Measurements from ENCODE around the gene TNNC1. TPM values are rescaled to one million over a fixed set of nuclear protein-coding genes. Genes with fewer than 3 reads are reported as not detected.

TNNC1 gene
- total RNA-seq, 1 experiment from 2014 or later = 8.3 TPM

DNA sequence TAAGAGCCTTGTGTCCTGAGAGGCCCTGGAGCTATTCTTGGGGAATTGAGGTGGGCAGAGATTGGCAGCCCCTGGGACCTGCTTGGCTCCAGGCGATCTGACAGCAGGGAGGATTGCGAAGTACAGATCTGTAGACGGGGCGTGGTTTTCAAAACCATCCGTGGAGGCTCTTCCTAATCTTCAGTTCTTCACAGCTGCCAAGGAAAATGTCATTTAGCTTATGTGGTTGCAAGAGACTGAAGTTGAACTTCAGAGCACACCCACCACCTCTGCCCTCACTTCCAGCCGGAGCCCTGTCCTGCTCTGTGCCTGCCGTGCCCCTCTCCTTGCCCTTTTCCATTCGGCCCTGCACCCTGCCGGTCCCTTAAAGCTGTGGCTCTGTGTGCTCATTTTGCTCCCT is 14.5 kb upstream of the TNNC1 start:
- Histone ChIP-seq H3F3A (ENCODE audit: insufficient read depth, low read depth) (no peaks in the 10 kb centered on the region; the same call in 1 of the 2 replicates), H3K36me3 (ENCODE audit: low read depth) (no peaks in the 10 kb centered on the region), H3K4me2 (no peak overlapping the region), H3K27me3 (ENCODE audit: insufficient read depth, low read depth) (no peaks in the 10 kb centered on the region), H3K9me2 (ENCODE audit: insufficient read depth) (no peaks in the 10 kb centered on the region), H2AFZ (no peak overlapping the region), H3K27ac (no peak overlapping the region), H3K9me3 (ENCODE audit: insufficient read depth, low read depth) (no peaks in the 10 kb centered on the region), H4K20me1 (ENCODE audit: insufficient read depth) (no peaks in the 10 kb centered on the region), H3K4me3 (no peak overlapping the region), H3K79me2 (ENCODE audit: low read depth) (no peaks in the 10 kb centered on the region), H3K4me1 (replicated peaks; ENCODE audit: insufficient read depth) (no peaks in the 10 kb centered on the region)
- ChIA-PET CTCF (interaction anchor here (0.6 kb wide), 1 partner anchor 77 kb away, joined by 6 read pairs; no protein-coding TSS in a partner anchor), POLR2A (ENCODE audit: unreplicated experiment) (no interaction called here)
- no peak for DNase-seq
- intact Hi-C loops (cut with micrococcal nuclease; ENCODE audit: unreplicated experiment) = no loop called here
- no TSS peak for BruUV-seq (replicated peaks)
- TF ChIP-seq, protein P1, sequence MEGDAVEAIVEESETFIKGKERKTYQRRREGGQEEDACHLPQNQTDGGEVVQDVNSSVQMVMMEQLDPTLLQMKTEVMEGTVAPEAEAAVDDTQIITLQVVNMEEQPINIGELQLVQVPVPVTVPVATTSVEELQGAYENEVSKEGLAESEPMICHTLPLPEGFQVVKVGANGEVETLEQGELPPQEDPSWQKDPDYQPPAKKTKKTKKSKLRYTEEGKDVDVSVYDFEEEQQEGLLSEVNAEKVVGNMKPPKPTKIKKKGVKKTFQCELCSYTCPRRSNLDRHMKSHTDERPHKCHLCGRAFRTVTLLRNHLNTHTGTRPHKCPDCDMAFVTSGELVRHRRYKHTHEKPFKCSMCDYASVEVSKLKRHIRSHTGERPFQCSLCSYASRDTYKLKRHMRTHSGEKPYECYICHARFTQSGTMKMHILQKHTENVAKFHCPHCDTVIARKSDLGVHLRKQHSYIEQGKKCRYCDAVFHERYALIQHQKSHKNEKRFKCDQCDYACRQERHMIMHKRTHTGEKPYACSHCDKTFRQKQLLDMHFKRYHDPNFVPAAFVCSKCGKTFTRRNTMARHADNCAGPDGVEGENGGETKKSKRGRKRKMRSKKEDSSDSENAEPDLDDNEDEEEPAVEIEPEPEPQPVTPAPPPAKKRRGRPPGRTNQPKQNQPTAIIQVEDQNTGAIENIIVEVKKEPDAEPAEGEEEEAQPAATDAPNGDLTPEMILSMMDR (conservative IDR thresholded peaks at IDR 0.05) = no peak
- no peak for TF ChIP-seq EZH2 (IDR thresholded peaks at IDR 0.05; ENCODE audit: low read depth)

DNA sequence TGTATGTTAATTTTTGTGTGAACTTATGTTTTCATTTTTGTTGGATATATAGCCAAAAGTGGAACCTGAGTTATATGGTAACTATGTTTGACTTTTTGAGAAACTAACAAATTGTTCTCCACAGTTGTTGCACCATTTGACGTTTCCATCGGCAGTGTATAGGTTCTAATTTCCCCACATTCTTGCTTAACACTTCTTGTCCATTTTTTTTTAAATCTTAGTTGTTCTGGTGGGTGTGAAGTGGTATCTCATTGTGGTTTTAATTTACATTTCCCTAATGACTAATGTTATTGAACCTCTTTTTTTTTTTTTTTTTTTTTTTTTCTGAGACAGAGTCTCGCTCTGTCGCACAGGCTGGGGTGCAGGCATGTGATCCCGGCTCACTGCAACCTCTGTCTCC is 9.6 kb upstream of the TNNC1 start:
- Histone ChIP-seq H3K9me3 (ENCODE audit: insufficient read depth, low read depth) (no peaks in the 10 kb centered on the region), H3K27me3 (ENCODE audit: insufficient read depth, low read depth) (no peaks in the 10 kb centered on the region), H4K20me1 (ENCODE audit: insufficient read depth) (no peaks in the 10 kb centered on the region), H3F3A (ENCODE audit: insufficient read depth, low read depth) (no peaks in the 10 kb centered on the region; the same call in 1 of the 2 replicates), H3K36me3 (ENCODE audit: low read depth) (no peaks in the 10 kb centered on the region), H3K9me2 (ENCODE audit: insufficient read depth) (no peaks in the 10 kb centered on the region), H3K4me2 (no peak overlapping the region), H3K27ac (no peak overlapping the region), H2AFZ (no peak overlapping the region), H3K4me3 (no peak overlapping the region), H3K79me2 (ENCODE audit: low read depth) (no peaks in the 10 kb centered on the region), H3K4me1 (replicated peaks; ENCODE audit: insufficient read depth) (no peaks in the 10 kb centered on the region)
- TF ChIP-seq, protein P1 (conservative IDR thresholded peaks at IDR 0.05) = no peak
- TF ChIP-seq EZH2 (IDR thresholded peaks at IDR 0.05; ENCODE audit: low read depth) = no peak
- intact Hi-C loops (cut with micrococcal nuclease; ENCODE audit: unreplicated experiment) = no loop called here
- no TSS peak for BruUV-seq (replicated peaks)
- POLR2A ChIA-PET (ENCODE audit: unreplicated experiment) = no interaction called here
- no peak for DNase-seq
- CTCF ChIA-PET = no interaction called here

DNA sequence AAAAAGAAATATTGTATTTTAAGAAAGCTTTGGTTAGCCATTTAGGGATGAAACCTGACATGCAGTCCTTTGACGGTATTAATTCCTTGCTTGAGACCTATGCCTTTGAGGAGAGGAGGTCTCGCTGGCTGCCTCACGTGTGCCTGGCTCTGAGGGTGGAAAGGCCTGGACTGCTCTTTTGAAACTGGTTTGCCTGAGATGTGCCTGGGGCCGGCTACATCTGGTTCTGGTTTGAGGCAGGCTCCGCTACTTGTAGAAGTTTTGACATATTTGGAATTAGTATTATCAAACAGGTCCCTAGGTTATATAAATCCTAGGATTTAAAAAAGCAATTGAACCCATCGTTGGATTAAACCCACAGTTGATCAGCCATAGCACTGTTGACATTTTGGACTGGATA is 8.0 kb upstream of the TNNC1 start:
- intact Hi-C loops (cut with micrococcal nuclease; ENCODE audit: unreplicated experiment) = no loop called here
- Histone ChIP-seq H4K20me1 (ENCODE audit: insufficient read depth) (no peaks in the 10 kb centered on the region), H3F3A (ENCODE audit: insufficient read depth, low read depth) (no peaks in the 10 kb centered on the region; the same call in 1 of the 2 replicates), H3K4me3 (no peak overlapping the region), H3K9me2 (ENCODE audit: insufficient read depth) (no peaks in the 10 kb centered on the region), H2AFZ (no peak overlapping the region), H3K27me3 (ENCODE audit: insufficient read depth, low read depth) (no peaks in the 10 kb centered on the region), H3K4me1 (replicated peaks; ENCODE audit: insufficient read depth) (no peaks in the 10 kb centered on the region), H3K36me3 (ENCODE audit: low read depth) (no peaks in the 10 kb centered on the region), H3K4me2 (no peak overlapping the region), H3K27ac (no peak overlapping the region), H3K9me3 (ENCODE audit: insufficient read depth, low read depth) (no peaks in the 10 kb centered on the region), H3K79me2 (ENCODE audit: low read depth) (no peaks in the 10 kb centered on the region; the same call in 1 of the 2 replicates)
- TF ChIP-seq, protein P1 (conservative IDR thresholded peaks at IDR 0.05) = no peak
- no peak for TF ChIP-seq EZH2 (IDR thresholded peaks at IDR 0.05; ENCODE audit: low read depth)
- BruUV-seq (replicated peaks) = no TSS peak
- POLR2A ChIA-PET (ENCODE audit: unreplicated experiment) = no interaction called here
- CTCF ChIA-PET = no interaction called here
- no peak for DNase-seq

Data from PC-9 (cell line).